GM12865 (cell line): Measurements from ENCODE around the gene FAM237B.

Experiments
- DNase-seq: peaks from one replicate; pipeline ENCODE4 v3.0.0; 2010; ENCODE audit warnings: low read depth
- H3K4me3 ChIP-seq: 2 replicates; pipeline ENCODE4 v1.5.1; 2011; ENCODE audit warnings: mild to moderate bottlenecking, low read depth, low read length, control low read depth
- TF ChIP-seq, protein P1 (sequence below): IDR thresholded peaks from 2 replicates; pipeline ENCODE4 v1.5.1; 2011; ENCODE audit warnings: low read length, control low read depth, low read depth, inconsistent platforms; ENCODE audit not compliant: insufficient read depth; ENCODE audit errors: missing control alignments

FAM237B gene

GRCh38 chr7:90320014-90320413 is 1.1 kb downstream of the FAM237B start:
- TF ChIP-seq, protein P1, sequence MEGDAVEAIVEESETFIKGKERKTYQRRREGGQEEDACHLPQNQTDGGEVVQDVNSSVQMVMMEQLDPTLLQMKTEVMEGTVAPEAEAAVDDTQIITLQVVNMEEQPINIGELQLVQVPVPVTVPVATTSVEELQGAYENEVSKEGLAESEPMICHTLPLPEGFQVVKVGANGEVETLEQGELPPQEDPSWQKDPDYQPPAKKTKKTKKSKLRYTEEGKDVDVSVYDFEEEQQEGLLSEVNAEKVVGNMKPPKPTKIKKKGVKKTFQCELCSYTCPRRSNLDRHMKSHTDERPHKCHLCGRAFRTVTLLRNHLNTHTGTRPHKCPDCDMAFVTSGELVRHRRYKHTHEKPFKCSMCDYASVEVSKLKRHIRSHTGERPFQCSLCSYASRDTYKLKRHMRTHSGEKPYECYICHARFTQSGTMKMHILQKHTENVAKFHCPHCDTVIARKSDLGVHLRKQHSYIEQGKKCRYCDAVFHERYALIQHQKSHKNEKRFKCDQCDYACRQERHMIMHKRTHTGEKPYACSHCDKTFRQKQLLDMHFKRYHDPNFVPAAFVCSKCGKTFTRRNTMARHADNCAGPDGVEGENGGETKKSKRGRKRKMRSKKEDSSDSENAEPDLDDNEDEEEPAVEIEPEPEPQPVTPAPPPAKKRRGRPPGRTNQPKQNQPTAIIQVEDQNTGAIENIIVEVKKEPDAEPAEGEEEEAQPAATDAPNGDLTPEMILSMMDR, result no peak
- H3K4me3 ChIP-seq, result no peak overlapping the region
- DNase-seq, result no peak

DNA sequence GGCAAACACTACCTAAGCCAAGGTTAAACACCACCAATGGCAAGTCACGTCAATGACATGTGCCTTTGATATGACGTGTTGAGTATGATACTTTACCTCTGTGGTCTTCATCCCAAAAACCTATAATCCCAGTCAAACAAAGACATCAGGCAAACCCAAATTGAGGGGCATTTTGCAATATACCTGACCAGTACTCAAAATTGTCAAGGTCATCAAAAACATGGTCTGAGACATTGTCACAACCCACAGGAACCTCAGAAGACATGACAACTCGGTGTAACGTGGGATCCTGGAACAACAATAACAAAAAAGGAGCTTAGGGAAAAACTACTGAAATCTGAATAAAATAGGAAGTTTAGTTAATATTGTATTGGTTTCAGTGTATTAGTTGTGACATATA is 7.2 kb downstream of the FAM237B start:
- TF ChIP-seq, protein P1, result no peak
- DNase-seq, result no peak
- no peak overlapping the region for H3K4me3 ChIP-seq

DNA sequence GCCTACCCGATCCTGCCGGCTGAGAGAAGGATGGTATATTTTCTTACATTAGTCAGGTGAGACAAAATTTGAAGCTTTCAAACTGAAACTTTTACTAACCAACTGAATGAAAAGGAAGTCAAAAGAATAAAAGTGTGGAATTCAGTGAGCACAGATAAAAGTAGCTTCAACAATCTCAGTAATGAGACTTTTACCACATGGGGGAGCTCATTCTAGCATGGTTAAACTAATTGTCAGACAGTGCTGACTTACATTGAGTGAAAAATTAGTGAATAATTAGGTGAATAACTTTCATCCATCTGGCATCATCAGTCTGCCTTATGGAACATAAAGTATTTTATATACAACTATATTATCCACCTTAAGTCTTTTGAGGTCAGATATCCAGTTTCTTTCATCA is 8.4 kb downstream of the FAM237B start:
- no peak overlapping the region for H3K4me3 ChIP-seq
- DNase-seq, result peak; percentile 18
- TF ChIP-seq, protein P1, result peak; percentile 15

DNA sequence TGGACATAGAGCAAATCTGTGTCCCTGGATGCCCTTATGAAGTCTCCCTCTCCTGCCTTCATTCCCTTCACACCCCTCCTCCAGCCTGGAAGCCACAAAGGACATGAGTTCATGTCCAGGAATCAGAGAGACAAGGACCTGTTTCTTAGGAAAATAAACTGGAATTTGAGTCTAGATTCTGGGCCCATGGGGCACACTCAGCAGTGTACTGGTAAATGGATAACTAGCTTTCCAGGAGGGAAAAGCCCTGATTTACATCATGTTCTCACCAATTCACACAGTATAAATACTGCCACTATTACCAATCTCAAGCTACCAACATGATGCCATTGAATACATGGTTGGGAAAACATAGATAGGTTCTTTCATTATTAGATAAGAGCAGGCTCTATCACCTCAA is 9.9 kb downstream of the FAM237B start:
- no peak overlapping the region for H3K4me3 ChIP-seq
- DNase-seq, result no peak
- TF ChIP-seq, protein P1, result no peak

GRCh38 chr7:90309872-90310271 is 11.2 kb downstream of the FAM237B start:
- no peak for DNase-seq
- no peak overlapping the region for H3K4me3 ChIP-seq
- TF ChIP-seq, protein P1, result no peak

DNA sequence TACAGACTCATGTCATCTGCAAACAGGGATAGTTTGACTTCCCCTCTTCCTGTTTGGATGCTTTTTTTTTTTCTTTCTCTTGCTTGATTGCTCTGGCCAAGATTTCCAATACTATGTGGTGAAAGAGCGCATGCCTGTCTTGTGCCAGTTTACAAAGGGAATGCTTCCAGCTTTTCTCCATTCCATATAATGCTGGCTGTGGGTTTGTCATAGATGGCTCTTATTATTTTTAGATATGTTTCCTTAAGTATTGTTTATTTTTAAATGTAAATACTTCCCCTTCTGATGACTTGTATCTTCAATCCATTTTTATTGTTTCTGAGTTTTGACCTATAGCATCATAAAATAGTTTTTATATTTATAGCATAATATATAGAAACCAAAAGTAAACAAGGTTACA is 17.9 kb downstream of the FAM237B start:
- TF ChIP-seq, protein P1, result no peak
- no peak overlapping the region for H3K4me3 ChIP-seq
- no peak for DNase-seq
